Stimulated activated CD8-positive, alpha-beta memory T cell treated with anti-CD3 and anti-CD28 coated beads, Interleukin-15, amount 100 ng/mL, for 48 hours (primary cell): Measurements from ENCODE around the gene DIP2B.
A peak's percentile ranks its signal among the peaks of the same experiment; 100 is the strongest.
"Not testable (repeated sequence)": the region's sequence is repeated elsewhere in the genome, so short reads cannot be mapped to it uniquely, and the experiment has no call there.

Source experiments
- DNase-seq, 2 donors: peaks; one replicate each; pipeline ENCODE4 v3.0.0-alpha.2; 2020; ENCODE audit warnings: low read depth in 2 of 2

The DIP2B gene

GRCh38 chr12:50765095-50765911, 260.5 kb downstream of the DIP2B start:
- DNase-seq = peak in 1 of 2 donors; percentile 9

DNA sequence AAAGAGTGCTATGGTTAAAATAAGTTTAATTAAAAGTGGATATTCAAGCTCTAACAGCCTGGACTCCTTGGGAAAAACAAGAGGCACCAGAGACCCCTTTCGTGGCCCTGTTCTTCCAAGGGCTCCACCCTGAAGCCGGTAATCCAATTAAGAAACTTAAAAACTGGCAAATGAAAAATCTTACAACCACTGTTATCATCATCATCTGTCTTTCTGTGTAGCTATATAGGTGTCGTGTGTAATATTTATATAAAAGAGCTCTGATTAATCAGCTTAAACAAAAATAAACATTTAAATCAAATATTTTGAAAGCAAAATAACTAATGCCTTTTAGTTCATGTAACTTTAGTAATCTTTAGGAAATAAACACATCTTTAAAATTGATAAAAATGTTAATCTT, 263.6 kb downstream of the DIP2B start:
- no peak for DNase-seq

DNA sequence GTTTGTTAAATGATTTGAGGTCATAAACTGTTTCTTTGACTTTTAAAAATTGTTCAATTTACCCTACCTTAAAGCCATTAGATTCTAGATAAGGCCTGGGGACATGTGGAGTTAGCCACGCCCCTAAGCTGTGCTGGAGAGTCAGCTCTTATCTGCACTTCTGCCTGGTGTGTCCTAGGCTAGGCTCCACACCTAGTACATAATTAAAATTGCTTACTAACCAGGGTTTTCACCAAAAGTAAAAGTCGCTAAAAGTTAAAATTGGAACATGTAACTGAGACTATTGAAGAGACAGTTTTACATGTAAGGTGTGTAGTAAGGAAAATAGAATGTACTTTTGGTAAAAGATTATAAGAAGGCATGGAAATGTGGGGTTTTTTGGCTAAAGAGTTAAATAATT, 264.0 kb downstream of the DIP2B start:
- not testable (repeated sequence) for DNase-seq

DNA sequence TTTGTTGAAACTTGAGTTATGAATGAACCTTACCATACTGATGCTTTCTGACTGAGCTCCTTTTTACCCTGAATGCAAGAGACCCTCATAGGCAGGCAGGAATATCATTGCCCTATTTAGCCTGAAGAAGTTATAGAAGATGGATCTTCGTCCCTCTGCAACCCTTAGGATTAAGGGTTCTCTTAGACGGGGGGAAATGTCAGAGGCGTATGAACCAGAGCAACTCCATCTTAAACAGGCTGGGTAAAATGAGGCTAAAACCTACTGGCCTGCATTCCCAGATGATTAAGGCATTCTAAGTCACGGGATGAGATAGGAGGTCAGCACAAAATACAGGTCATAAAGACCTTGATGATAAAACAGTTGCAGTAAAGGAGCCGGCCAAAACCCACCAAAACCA, 266.6 kb downstream of the DIP2B start:
- no peak for DNase-seq

DNA sequence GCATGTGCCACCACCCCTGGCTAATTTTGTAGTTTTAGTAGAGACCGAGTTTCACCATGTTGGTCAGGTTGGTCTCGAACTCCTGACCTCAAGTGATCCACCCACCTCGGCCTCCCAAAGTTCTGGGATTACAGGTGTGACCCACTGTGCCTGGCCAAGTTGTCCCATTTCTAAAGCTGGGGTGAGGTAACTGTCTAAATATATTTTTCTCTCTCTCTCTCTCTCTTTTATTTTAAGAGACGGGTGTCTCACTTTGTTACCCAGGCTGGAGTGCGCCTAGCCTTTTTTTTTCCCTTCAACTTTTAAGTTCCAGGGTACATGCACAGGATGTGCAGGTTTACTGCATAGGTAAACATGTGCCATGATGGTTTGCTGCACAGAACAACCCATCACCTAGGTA, 267.7 kb downstream of the DIP2B start:
- no peak for DNase-seq

DNA sequence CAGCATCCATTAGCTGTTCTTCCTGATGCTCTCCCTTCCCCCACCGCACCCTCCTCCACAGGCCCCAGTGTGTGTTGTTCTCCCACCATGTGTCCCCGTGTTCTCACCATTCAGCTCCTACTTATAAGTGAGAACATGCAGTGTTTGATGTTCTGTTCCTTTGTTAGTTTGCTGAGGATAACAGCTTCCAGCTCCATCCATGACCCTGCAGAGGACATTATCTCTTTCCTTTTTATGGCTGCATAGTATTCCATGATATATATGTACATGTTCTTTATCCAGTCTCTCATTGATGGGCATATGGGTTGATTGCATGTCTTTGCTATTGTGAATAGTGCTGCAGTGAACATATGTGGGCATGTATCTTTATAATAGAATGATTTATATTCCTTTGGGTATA, 268.1 kb downstream of the DIP2B start:
- DNase-seq = no peak

- no peak for DNase-seq
These were observed 270.5 kb downstream of the DIP2B start for GRCh38 chr12:50775251-50775650.

GRCh38 chr12:50776749-50777728, 272.3 kb downstream of the DIP2B start:
- no peak for DNase-seq

- DNase-seq = no peak
These were observed 274.1 kb downstream of the DIP2B start for GRCh38 chr12:50778663-50779590.

DNA sequence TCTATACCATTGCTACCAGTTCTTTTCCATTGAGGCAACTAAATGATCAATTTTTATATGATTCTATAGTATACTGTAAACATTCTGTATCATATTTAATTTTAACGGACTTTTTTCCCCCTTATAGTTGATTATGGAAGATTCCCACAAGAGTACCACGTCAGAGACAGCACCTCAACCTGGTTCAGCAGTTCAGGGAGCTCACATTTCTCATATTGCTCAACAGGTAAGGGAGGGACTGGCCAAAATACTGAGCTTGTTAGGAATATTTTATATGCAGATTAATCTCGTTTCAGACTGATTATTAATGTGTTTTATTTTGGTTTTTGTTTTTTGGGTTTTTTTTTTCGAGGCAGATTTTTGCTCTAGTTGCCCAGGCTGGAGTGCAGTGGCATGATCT, 275.2 kb downstream of the DIP2B start:
- no peak for DNase-seq

- no peak for DNase-seq
These were observed 279.7 kb downstream of the DIP2B start for GRCh38 chr12:50784501-50784900.

GRCh38 chr12:50785406-50786001, 280.7 kb downstream of the DIP2B start:
- no peak for DNase-seq

- no peak for DNase-seq
These were observed 281.9 kb downstream of the DIP2B start for GRCh38 chr12:50786498-50787231.

DNA sequence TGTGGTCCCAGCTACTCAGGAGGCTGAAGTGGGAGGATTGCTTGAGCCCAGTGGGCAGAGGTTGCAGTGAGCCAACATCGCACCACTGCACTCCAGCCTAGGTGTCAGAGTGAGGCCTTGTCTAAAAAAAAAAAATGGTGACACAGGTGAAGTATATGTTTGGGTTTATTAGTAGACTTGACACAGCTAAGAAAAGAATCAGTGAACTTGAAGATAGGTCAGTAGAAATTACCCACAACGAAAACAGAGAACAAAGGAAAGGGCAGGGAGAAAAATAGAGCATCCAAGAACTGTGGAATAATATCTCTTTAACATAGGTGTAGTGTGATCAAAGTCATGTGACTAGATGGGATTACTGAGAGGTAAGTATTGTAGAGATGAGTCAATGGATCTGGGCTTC, 282.8 kb downstream of the DIP2B start:
- no peak for DNase-seq

GRCh38 chr12:50788561-50788960, 283.8 kb downstream of the DIP2B start:
- no peak for DNase-seq

DNA sequence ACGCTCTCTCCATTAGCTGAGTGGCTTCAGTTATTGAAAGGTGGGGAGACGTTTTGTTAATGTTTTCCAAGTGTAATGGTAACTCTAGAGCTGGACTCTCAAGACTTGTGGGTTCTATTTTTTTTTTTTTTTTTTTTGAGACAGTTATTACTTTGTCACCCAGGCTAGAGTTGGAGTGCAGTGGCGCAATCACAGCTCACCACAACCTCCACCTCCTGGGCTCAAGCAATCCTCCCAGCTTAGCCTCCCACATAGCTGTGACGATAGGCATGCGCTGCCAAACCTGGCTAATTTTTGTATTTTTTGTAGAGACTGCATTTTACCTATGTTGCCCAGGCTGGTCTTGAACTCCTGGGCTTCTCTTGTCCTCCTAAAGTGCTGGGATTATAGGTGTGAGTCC, 285.3 kb downstream of the DIP2B start:
- DNase-seq = no peak
